ENCODE results near the gene EXOSC5. TPM values are rescaled to one million over a fixed set of nuclear protein-coding genes. Genes with fewer than 3 reads are reported as not detected.

Gene EXOSC5
- total RNA-seq, 2 experiments from 2014 or later, result 40.0 to 55.8 TPM

DNA sequence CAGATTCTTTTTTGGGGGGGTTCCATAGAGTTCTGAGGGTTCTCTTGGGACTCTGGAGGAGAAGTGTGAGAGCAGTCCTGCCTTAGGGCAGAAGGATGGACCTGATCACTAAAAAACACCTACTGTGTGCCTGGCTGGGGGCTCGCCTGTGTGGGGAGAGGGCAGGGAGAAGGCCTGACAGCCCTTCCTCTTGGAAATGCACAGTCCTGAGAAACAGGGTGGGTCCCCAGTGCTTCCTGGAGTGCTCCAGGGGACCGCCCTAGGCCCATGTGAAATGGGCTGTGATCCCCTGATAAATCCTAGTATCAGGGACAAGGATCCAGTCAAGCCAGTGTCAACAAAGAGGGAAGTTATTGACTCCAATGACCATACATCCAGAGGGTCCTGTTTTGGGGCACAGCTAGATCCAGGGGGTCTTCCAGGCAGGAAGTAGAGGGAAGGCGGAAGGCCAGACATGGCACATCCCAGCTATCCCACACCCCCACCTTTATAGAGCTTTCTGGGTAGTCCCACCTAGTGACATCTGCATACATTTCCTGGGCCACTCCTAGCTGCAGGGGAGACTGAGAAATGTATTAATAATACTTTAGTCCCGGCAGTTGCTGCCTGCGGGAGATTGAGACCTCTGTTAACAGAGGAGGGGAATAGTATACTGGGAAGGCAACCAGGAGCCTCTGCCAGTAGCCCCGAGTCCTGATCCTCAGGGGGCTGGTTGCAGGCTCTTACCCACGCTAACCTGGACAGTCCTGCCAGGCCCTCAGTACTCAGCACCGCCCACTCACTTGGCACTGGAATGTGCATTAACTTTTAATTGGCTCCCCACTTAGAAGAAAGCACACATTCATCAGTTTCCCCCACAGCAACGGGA, 14.2 kb upstream of the EXOSC5 start:
- intact Hi-C loops (cut with micrococcal nuclease; ENCODE audit: unreplicated experiment), result no loop called here
- no peak for TF ChIP-seq EZH2phosphoT487 (IDR thresholded peaks at IDR 0.05; ENCODE audit: borderline replicate concordance, low read depth, low read length)
- TF ChIP-seq, protein P1, sequence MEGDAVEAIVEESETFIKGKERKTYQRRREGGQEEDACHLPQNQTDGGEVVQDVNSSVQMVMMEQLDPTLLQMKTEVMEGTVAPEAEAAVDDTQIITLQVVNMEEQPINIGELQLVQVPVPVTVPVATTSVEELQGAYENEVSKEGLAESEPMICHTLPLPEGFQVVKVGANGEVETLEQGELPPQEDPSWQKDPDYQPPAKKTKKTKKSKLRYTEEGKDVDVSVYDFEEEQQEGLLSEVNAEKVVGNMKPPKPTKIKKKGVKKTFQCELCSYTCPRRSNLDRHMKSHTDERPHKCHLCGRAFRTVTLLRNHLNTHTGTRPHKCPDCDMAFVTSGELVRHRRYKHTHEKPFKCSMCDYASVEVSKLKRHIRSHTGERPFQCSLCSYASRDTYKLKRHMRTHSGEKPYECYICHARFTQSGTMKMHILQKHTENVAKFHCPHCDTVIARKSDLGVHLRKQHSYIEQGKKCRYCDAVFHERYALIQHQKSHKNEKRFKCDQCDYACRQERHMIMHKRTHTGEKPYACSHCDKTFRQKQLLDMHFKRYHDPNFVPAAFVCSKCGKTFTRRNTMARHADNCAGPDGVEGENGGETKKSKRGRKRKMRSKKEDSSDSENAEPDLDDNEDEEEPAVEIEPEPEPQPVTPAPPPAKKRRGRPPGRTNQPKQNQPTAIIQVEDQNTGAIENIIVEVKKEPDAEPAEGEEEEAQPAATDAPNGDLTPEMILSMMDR (conservative IDR thresholded peaks at IDR 0.05; ENCODE audit: low read length), result no peak
- no peaks in the 10 kb centered on the region for H3K9me2 ChIP-seq (ENCODE audit: insufficient read depth, low read length)
- H3K79me2 ChIP-seq (ENCODE audit: insufficient read depth, low read depth, low read length), result no peaks in the 10 kb centered on the region
- no peak overlapping the region for H3K27ac ChIP-seq (ENCODE audit: low read depth, low read length, poor library complexity, severe bottlenecking)
- POLR2A ChIA-PET, result no interaction called here
- no peaks in the 10 kb centered on the region for H3K9me3 ChIP-seq (ENCODE audit: low read length)
- no TSS peak for BruUV-seq (replicated peaks)
- H3K4me2 ChIP-seq (ENCODE audit: low read length), result no peak overlapping the region
- H2AFZ ChIP-seq (ENCODE audit: low read length), result no peak overlapping the region
- no peak for DNase-seq (ENCODE audit: low spot score)
- peaks cover 6% of the 10 kb centered on the region; the same call in 1 of the 2 replicates for H3K36me3 ChIP-seq (ENCODE audit: insufficient read depth, low read length)
- CTCF ChIA-PET (ENCODE audit: unreplicated experiment), result interaction anchor here (0.7 kb wide), 1 partner anchor 159 kb away, joined by 5 read pairs; no protein-coding TSS in a partner anchor
- H3K4me3 ChIP-seq (ENCODE audit: low read depth, low read length, poor library complexity, severe bottlenecking), result no peak overlapping the region
- peaks cover 10% of the 10 kb centered on the region for H3K4me1 ChIP-seq (ENCODE audit: insufficient read depth, low read length, poor library complexity, severe bottlenecking)
- no peaks in the 10 kb centered on the region for H4K20me1 ChIP-seq (ENCODE audit: insufficient read depth, low read length)

DNA sequence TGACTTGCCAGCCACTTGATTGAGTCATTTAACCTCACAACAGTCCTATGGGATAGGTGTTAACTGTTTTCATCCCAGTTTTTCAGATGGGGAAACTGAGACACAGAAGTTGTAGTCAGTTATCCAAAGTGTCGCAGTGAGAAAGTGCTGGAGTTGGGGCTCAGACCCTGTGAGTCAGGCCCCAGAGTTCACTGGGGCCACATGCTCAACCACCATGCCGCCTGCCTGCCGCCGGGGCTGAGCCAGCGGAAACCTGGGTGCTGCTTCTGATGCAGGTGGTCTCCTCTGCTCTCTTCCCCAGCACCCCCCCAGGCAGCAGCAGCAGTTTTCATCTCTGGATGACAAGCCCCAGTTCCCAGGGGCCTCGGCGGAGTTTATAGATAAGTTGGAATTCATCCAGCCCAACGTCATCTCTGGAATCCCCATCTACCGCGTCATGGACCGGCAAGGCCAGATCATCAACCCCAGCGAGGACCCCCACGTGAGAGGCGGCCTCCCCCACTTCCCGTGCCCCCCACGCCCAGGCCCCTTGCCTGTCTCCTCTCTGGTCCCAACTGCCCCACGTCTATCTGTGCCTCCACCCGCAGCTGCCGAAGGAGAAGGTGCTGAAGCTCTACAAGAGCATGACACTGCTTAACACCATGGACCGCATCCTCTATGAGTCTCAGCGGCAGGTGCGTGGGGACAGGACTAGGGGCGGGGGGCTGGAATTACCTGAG, 13.3 kb upstream of the EXOSC5 start:
- Histone ChIP-seq H3K4me3 (ENCODE audit: low read depth, low read length, poor library complexity, severe bottlenecking) (no peak overlapping the region), H3K36me3 (ENCODE audit: insufficient read depth, low read length) (peaks cover 6% of the 10 kb centered on the region; the same call in 1 of the 2 replicates), H4K20me1 (ENCODE audit: insufficient read depth, low read length) (no peaks in the 10 kb centered on the region), H3K4me2 (ENCODE audit: low read length) (no peak overlapping the region), H3K79me2 (ENCODE audit: insufficient read depth, low read depth, low read length) (no peaks in the 10 kb centered on the region), H3K9me2 (ENCODE audit: insufficient read depth, low read length) (no peaks in the 10 kb centered on the region), H3K9me3 (ENCODE audit: low read length) (no peaks in the 10 kb centered on the region), H3K4me1 (ENCODE audit: insufficient read depth, low read length, poor library complexity, severe bottlenecking) (peaks cover 10% of the 10 kb centered on the region), H3K27ac (ENCODE audit: low read depth, low read length, poor library complexity, severe bottlenecking) (no peak overlapping the region), H2AFZ (ENCODE audit: low read length) (no peak overlapping the region)
- DNase-seq (ENCODE audit: low spot score), result no peak
- TF ChIP-seq EZH2phosphoT487 (IDR thresholded peaks at IDR 0.05; ENCODE audit: borderline replicate concordance, low read depth, low read length), result no peak
- TF ChIP-seq, protein P1 (conservative IDR thresholded peaks at IDR 0.05; ENCODE audit: low read length), result no peak
- intact Hi-C loops (cut with micrococcal nuclease; ENCODE audit: unreplicated experiment), result no loop called here
- ChIA-PET CTCF (ENCODE audit: unreplicated experiment) (interaction anchor here (0.5 to 0.7 kb wide), 2 partner anchors 68 to 160 kb away, joined by 5 read pairs; no protein-coding TSS in a partner anchor), POLR2A (interaction anchor here (0.7 kb wide), 1 partner anchor 138 kb away, joined by 3 read pairs; no protein-coding TSS in a partner anchor)
- no TSS peak for BruUV-seq (replicated peaks)
